MM.1S (cell line): ENCODE data around the gene MYOF.

Source experiments
- DNase-seq: peaks from one replicate; pipeline ENCODE4 v3.0.0-alpha.2; 2015
- H2AFZ ChIP-seq: fragments of 300-600 bp; sonication (generic); 2 replicates; pipeline ENCODE4 v1.6.0; 2016; ENCODE audit warnings: antibody characterized with exemption, low read length
- H3F3A ChIP-seq: fragments of 300-600 bp; sonication (generic); 2 replicates; pipeline ENCODE4 v1.6.1; 2016; ENCODE audit warnings: mild to moderate bottlenecking, antibody characterized with exemption, low read length, moderate library complexity, mixed read lengths; ENCODE audit not compliant: insufficient read depth
- H3K27ac ChIP-seq: fragments of 300-600 bp; sonication (generic); 2 replicates; pipeline ENCODE4 v1.5.1; 2016; ENCODE audit warnings: mild to moderate bottlenecking, low read length
- H3K27me3 ChIP-seq: fragments of 300-600 bp; sonication (generic); replicated peaks from 2 replicates; pipeline ENCODE4 v1.6.0; 2016; ENCODE audit warnings: low read length; ENCODE audit not compliant: insufficient read depth
- H3K36me3 ChIP-seq: fragments of 300-600 bp; sonication (generic); replicated peaks from 2 replicates; pipeline ENCODE4 v1.6.1; 2016; ENCODE audit warnings: mild to moderate bottlenecking, low read length, mixed read lengths; ENCODE audit not compliant: insufficient read depth
- H3K4me1 ChIP-seq: fragments of 300-600 bp; sonication (generic); 2 replicates; pipeline ENCODE4 v1.6.1; 2016; ENCODE audit warnings: low read length, mixed read lengths
- H3K4me2 ChIP-seq: fragments of 300-600 bp; sonication (generic); 2 replicates; pipeline ENCODE4 v1.6.0; 2016; ENCODE audit warnings: low read depth, low read length
- H3K4me3 ChIP-seq: fragments of 300-600 bp; sonication (generic); 2 replicates; pipeline ENCODE4 v1.5.1; 2016; ENCODE audit warnings: low read length, mixed read lengths
- H3K79me2 ChIP-seq: fragments of 300-600 bp; sonication (generic); 2 replicates; pipeline ENCODE4 v1.6.1; 2016; ENCODE audit warnings: mixed run types, low read length, mixed read lengths
- H3K9ac ChIP-seq: fragments of 300-600 bp; sonication (generic); 2 replicates; pipeline ENCODE4 v1.6.1; 2016; ENCODE audit warnings: low read length, mixed read lengths
- H3K9me2 ChIP-seq: fragments of 300-600 bp; sonication (generic); replicated peaks from 2 replicates; pipeline ENCODE4 v1.6.1; 2016; ENCODE audit warnings: mild to moderate bottlenecking, low read length, mixed read lengths; ENCODE audit not compliant: insufficient read depth
- H3K9me3 ChIP-seq: fragments of 300-600 bp; sonication (generic); replicated peaks from 2 replicates; pipeline ENCODE4 v1.6.1; 2016; ENCODE audit warnings: mild to moderate bottlenecking, low read length, mixed read lengths; ENCODE audit not compliant: insufficient read depth
- H4K20me1 ChIP-seq: fragments of 300-600 bp; sonication (generic); 2 replicates; pipeline ENCODE4 v1.6.1; 2016; ENCODE audit warnings: mild to moderate bottlenecking, low read length, moderate library complexity, mixed read lengths; ENCODE audit not compliant: insufficient read depth
- EZH2 ChIP-seq: fragments of 300-600 bp; sonication (generic); optimal IDR thresholded peaks from 2 replicates; pipeline ENCODE3; 2017; ENCODE audit warnings: low read depth, mild to moderate bottlenecking, antibody characterized with exemption, low read length, mixed read lengths
- EZH2phosphoT487 ChIP-seq: fragments of 300-600 bp; sonication (generic); IDR thresholded peaks from 2 replicates; pipeline ENCODE4 v1.6.1; 2018; ENCODE audit warnings: antibody characterized with exemption, low read length
- TF ChIP-seq, protein P1 (sequence below): fragments of 300-600 bp; sonication (generic); IDR thresholded peaks from 2 replicates; pipeline ENCODE4 v1.5.1; 2016; ENCODE audit warnings: antibody characterized with exemption, low read length, mixed read lengths

Gene MYOF

DNA sequence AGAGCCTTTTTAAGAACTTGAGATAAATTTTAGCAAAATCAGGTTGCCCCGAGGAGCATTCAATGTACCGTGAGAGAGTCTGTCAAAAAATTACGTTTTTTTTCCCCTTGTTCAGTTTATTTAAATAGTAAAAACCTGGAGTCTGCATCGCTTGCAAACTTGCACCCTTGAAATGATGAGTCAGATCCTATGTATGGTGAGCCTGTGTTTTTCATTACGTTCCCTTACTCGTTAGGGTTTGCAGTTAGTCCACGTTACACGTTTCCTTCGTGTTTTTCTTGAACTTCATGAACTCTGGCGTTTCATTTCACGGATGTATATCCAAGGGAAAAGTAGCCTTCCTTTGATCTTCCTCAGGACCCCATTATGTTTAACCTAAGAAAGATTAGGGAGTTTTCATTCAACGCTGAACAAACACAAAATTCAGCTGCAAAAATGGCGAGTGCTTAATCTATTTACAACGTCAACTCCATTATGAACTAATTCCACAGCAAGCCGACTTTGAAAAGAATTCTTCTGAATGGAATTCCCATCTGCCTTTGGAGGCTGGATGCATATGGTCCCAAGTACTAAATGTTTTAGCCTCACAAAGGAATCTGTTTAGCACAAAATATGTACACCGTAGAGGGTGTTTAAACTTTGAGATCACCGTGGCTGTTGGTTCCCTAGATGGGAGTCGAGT is 182.4 kb downstream of the MYOF start:
- H3K9me2 ChIP-seq: no peaks in the 10 kb centered on the region
- H3K36me3 ChIP-seq: no peaks in the 10 kb centered on the region
- H3K9me3 ChIP-seq: no peaks in the 10 kb centered on the region
- H3K79me2 ChIP-seq: no peaks in the 10 kb centered on the region
- H3K27ac ChIP-seq: no peak overlapping the region
- no peaks in the 10 kb centered on the region for H4K20me1 ChIP-seq
- no peaks in the 10 kb centered on the region for H3K4me1 ChIP-seq
- no peak overlapping the region for H3K9ac ChIP-seq
- H3K27me3 ChIP-seq: no peaks in the 10 kb centered on the region
- DNase-seq: no peak
- TF ChIP-seq EZH2phosphoT487 (no peak), EZH2 (no peak)
- TF ChIP-seq, protein P1, sequence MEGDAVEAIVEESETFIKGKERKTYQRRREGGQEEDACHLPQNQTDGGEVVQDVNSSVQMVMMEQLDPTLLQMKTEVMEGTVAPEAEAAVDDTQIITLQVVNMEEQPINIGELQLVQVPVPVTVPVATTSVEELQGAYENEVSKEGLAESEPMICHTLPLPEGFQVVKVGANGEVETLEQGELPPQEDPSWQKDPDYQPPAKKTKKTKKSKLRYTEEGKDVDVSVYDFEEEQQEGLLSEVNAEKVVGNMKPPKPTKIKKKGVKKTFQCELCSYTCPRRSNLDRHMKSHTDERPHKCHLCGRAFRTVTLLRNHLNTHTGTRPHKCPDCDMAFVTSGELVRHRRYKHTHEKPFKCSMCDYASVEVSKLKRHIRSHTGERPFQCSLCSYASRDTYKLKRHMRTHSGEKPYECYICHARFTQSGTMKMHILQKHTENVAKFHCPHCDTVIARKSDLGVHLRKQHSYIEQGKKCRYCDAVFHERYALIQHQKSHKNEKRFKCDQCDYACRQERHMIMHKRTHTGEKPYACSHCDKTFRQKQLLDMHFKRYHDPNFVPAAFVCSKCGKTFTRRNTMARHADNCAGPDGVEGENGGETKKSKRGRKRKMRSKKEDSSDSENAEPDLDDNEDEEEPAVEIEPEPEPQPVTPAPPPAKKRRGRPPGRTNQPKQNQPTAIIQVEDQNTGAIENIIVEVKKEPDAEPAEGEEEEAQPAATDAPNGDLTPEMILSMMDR: no peak
- H3K4me3 ChIP-seq: no peak overlapping the region
- H2AFZ ChIP-seq: no peak overlapping the region
- no peak overlapping the region for H3K4me2 ChIP-seq
- H3F3A ChIP-seq: no peaks in the 10 kb centered on the region

DNA sequence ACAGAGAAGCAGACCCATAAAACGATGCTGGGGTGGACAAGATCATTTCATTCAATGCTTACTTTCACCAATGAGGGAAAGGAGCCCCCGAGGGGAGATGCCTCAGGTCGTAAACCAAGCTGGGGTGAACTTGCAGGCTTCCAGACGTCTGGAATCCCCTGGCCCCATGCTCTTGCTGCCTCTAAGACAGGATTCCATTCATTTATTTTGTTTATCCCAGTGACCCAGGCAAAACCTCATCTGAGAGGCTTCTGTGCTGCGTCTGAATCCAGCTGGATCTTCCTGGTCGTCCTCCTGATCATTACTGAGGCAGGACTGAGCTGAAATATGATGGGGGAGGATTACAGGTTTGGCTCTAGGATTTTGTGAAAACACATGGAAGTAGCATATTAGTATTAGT is 182.9 kb downstream of the MYOF start:
- TF ChIP-seq, protein P1: no peak
- TF ChIP-seq EZH2 (no peak), EZH2phosphoT487 (no peak)
- no peak overlapping the region for H3K4me2 ChIP-seq
- no peaks in the 10 kb centered on the region for H3K79me2 ChIP-seq

DNA sequence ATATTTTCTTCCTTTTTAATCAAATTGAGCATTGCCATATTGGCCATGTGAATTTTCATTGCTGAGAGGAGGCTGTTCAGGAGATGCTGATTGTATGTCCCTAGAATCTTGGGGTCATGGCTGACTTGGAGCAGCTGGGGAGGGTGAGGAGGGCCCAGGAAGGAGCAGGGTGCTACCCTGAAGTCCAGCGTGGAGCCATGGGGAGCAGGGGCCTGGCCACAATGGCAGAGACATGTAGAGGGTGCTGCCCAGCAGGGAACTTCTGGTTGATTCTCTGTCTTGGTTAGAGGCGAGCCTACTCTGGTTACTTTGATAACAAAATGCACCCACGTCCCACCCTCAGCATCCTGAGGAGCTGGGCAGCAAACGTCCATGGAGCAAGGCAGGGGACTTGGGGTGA is 186.0 kb downstream of the MYOF start:
- no peaks in the 10 kb centered on the region for H3K36me3 ChIP-seq
- no peaks in the 10 kb centered on the region for H3K9me3 ChIP-seq
- H3K4me3 ChIP-seq: no peak overlapping the region
- no peaks in the 10 kb centered on the region for H3F3A ChIP-seq
- H3K4me1 ChIP-seq: no peaks in the 10 kb centered on the region
- H3K4me2 ChIP-seq: no peak overlapping the region
- H3K9me2 ChIP-seq: no peaks in the 10 kb centered on the region
- H3K27me3 ChIP-seq: no peaks in the 10 kb centered on the region
- H3K9ac ChIP-seq: no peak overlapping the region
- H3K27ac ChIP-seq: no peak overlapping the region
- TF ChIP-seq EZH2 (no peak), EZH2phosphoT487 (no peak)
- TF ChIP-seq, protein P1: no peak
- H4K20me1 ChIP-seq: no peaks in the 10 kb centered on the region
- no peaks in the 10 kb centered on the region for H3K79me2 ChIP-seq
- no peak for DNase-seq
- H2AFZ ChIP-seq: no peak overlapping the region

More for the DNA sequence above, 182.9 kb downstream of the MYOF start:
- Histone ChIP-seq H3K36me3 (no peaks in the 10 kb centered on the region), H3F3A (no peaks in the 10 kb centered on the region), H4K20me1 (no peaks in the 10 kb centered on the region), H3K9ac (no peak overlapping the region), H3K4me1 (no peaks in the 10 kb centered on the region), H3K27me3 (no peaks in the 10 kb centered on the region), H3K9me2 (no peaks in the 10 kb centered on the region), H3K9me3 (no peaks in the 10 kb centered on the region), H3K4me3 (no peak overlapping the region), H3K27ac (no peak overlapping the region), H2AFZ (no peak overlapping the region)
- no peak for DNase-seq
